BE2C (cell line): ENCODE measurements around the gene NELL1.

Experiments
- DNase-seq: peaks from one replicate; pipeline ENCODE4 v3.0.0-alpha.2; 2020
- H3K27me3 ChIP-seq: fragments of 250-450 bp; sonication (Bioruptor Pico); 2 replicates; pipeline ENCODE4 v1.5.1; 2020; ENCODE audit warnings: mild to moderate bottlenecking
- H3K36me3 ChIP-seq: fragments of 250-450 bp; sonication (Bioruptor Pico); 2 replicates; pipeline ENCODE4 v1.5.1; 2020; ENCODE audit warnings: mild to moderate bottlenecking
- H3K4me1 ChIP-seq: fragments of 250-450 bp; sonication (Bioruptor Pico); 2 replicates; pipeline ENCODE4 v1.5.1; 2020
- H3K4me3 ChIP-seq: 2 replicates; pipeline ENCODE4 v1.5.1; 2011; ENCODE audit warnings: low read depth, low read length
- H3K9me3 ChIP-seq: fragments of 250-450 bp; sonication (Bioruptor Pico); 2 replicates; pipeline ENCODE4 v1.5.1; 2020
- TF ChIP-seq, protein P1 (sequence below): IDR thresholded peaks from 2 replicates; pipeline ENCODE4 v1.5.1; 2012; ENCODE audit warnings: mild to moderate bottlenecking, low read depth, low read length

The NELL1 gene

GRCh38 chr11:21323617-21324016 is 654.2 kb downstream of the NELL1 start:
- no peak for DNase-seq
- H3K9me3 ChIP-seq, result no peaks in the 10 kb centered on the region
- H3K36me3 ChIP-seq, result no peaks in the 10 kb centered on the region
- no peaks in the 10 kb centered on the region for H3K27me3 ChIP-seq
- TF ChIP-seq, protein P1, sequence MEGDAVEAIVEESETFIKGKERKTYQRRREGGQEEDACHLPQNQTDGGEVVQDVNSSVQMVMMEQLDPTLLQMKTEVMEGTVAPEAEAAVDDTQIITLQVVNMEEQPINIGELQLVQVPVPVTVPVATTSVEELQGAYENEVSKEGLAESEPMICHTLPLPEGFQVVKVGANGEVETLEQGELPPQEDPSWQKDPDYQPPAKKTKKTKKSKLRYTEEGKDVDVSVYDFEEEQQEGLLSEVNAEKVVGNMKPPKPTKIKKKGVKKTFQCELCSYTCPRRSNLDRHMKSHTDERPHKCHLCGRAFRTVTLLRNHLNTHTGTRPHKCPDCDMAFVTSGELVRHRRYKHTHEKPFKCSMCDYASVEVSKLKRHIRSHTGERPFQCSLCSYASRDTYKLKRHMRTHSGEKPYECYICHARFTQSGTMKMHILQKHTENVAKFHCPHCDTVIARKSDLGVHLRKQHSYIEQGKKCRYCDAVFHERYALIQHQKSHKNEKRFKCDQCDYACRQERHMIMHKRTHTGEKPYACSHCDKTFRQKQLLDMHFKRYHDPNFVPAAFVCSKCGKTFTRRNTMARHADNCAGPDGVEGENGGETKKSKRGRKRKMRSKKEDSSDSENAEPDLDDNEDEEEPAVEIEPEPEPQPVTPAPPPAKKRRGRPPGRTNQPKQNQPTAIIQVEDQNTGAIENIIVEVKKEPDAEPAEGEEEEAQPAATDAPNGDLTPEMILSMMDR, result no peak
- no peak overlapping the region for H3K4me3 ChIP-seq
- no peaks in the 10 kb centered on the region for H3K4me1 ChIP-seq

- TF ChIP-seq, protein P1, result no peak
- Histone ChIP-seq H3K9me3 (no peaks in the 10 kb centered on the region), H3K36me3 (no peaks in the 10 kb centered on the region), H3K4me3 (no peak overlapping the region), H3K27me3 (no peaks in the 10 kb centered on the region), H3K4me1 (no peaks in the 10 kb centered on the region)
- DNase-seq, result peak; percentile 9
These were observed 673.8 kb downstream of the NELL1 start for GRCh38 chr11:21343204-21343603.

- DNase-seq, result no peak
- Histone ChIP-seq H3K36me3 (no peaks in the 10 kb centered on the region), H3K9me3 (no peaks in the 10 kb centered on the region), H3K27me3 (no peaks in the 10 kb centered on the region), H3K4me1 (no peaks in the 10 kb centered on the region), H3K4me3 (no peak overlapping the region)
- TF ChIP-seq, protein P1, result no peak
These were observed 677.0 kb downstream of the NELL1 start for GRCh38 chr11:21346361-21346760.

GRCh38 chr11:21350613-21351012 is 681.2 kb downstream of the NELL1 start:
- Histone ChIP-seq H3K4me1 (no peaks in the 10 kb centered on the region), H3K27me3 (no peaks in the 10 kb centered on the region), H3K9me3 (no peaks in the 10 kb centered on the region), H3K36me3 (no peaks in the 10 kb centered on the region), H3K4me3 (no peak overlapping the region)
- no peak for DNase-seq
- TF ChIP-seq, protein P1, result no peak

DNA sequence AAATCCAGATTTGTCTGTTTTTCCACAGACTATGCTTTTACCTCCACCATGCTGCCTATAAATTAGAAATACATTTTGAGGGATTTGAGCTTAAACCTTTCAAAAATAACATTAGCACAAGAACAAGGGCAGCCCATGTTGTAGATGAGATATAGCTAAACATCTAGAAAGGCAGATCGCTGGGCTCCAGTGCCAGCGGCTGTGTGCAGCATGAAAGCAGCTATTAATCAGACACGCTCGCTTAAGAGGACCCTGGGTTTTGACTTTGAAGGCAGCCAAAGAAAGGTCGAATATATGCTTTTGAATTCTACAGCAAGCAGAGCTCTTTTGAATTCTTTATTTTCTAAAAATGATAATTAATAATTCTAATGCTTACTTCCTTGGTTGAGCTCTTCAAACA is 684.0 kb downstream of the NELL1 start:
- no peaks in the 10 kb centered on the region for H3K36me3 ChIP-seq
- no peaks in the 10 kb centered on the region for H3K27me3 ChIP-seq
- no peaks in the 10 kb centered on the region for H3K4me1 ChIP-seq
- DNase-seq, result no peak
- H3K9me3 ChIP-seq, result no peaks in the 10 kb centered on the region
- H3K4me3 ChIP-seq, result no peak overlapping the region
- TF ChIP-seq, protein P1, result no peak

- H3K9me3 ChIP-seq, result no peaks in the 10 kb centered on the region
- H3K4me3 ChIP-seq, result no peak overlapping the region
- DNase-seq, result peak; percentile 18
- H3K4me1 ChIP-seq, result peaks cover 3% of the 10 kb centered on the region; the same call in 1 of the 2 replicates
- peaks cover 35% of the 10 kb centered on the region for H3K27me3 ChIP-seq
- TF ChIP-seq, protein P1, result no peak
- H3K36me3 ChIP-seq, result no peaks in the 10 kb centered on the region
These were observed 695.7 kb downstream of the NELL1 start for GRCh38 chr11:21364866-21365624.
